HEK293 (cell line): ENCODE results near the gene RFX2.

Experiments used
- CTCF ChIA-PET: fragments of 350-600 bp; formaldehyde crosslinking; extraction: SDS; loops from one replicate; lab custom pipeline; 2021; ENCODE audit warnings: antibody characterized with exemption; lab: Yijun Ruan, JAX
- POLR2A ChIA-PET: fragments of 300-600 bp; formaldehyde crosslinking; extraction: SDS; loops from one replicate; lab custom pipeline; 2020; ENCODE audit warnings: antibody characterized with exemption, inconsistent platforms; lab: Yijun Ruan, JAX
- H3K27ac ChIP-seq: fragments of 200-500 bp; sonication (Bioruptor generic); 2 replicates; pipeline ENCODE4 v1.5.1; 2014; ENCODE audit warnings: low read depth, low read length, control low read depth, inconsistent platforms; ENCODE audit errors: extremely low read depth
- H3K36me3 ChIP-seq, 2 experiments: fragments of 200-500 bp in 1 of 2; sonication (Bioruptor generic) in 1 of 2; 1 replicate in 1 of 2; 2 replicates in 1 of 2; pipeline ENCODE4 v1.5.1; 2014 to 2017; ENCODE audit warnings: inconsistent platforms in 2 of 2, low read length in 2 of 2; ENCODE audit not compliant: control insufficient read depth in 2 of 2, insufficient read depth in 1 of 2
- H3K4me1 ChIP-seq: fragments of 200-500 bp; sonication (Bioruptor generic); 2 replicates; pipeline ENCODE4 v1.5.1; 2014; ENCODE audit warnings: mild to moderate bottlenecking, low read length, inconsistent platforms; ENCODE audit not compliant: control insufficient read depth, insufficient read depth
- H3K4me3 ChIP-seq: 2 replicates; pipeline ENCODE4 v1.5.1; 2011; ENCODE audit warnings: low read depth, mild to moderate bottlenecking, control low read depth, low read length, moderate library complexity
- H3K9me3 ChIP-seq: fragments of 200-500 bp; sonication (Bioruptor generic); 2 replicates; pipeline ENCODE4 v1.5.1; 2014; ENCODE audit warnings: low read depth, low read length, inconsistent platforms; ENCODE audit not compliant: control insufficient read depth, insufficient read depth
- KLF16 ChIP-seq: fragments of 450-650 bp; formaldehyde crosslinking; IDR thresholded peaks from 2 replicates; pipeline ENCODE4 v1.5.1; 2017; ENCODE audit warnings: missing biosample characterization, missing genetic modification characterization
- MZF1 ChIP-seq: fragments of 450-650 bp; formaldehyde crosslinking; IDR thresholded peaks from 2 replicates; pipeline ENCODE4 v1.5.1; 2017; ENCODE audit warnings: missing biosample characterization, missing genetic modification characterization, borderline replicate concordance
- ZBTB1 ChIP-seq: fragments of 450-650 bp; formaldehyde crosslinking; IDR thresholded peaks from 2 replicates; pipeline ENCODE4 v1.5.1; 2016; ENCODE audit warnings: missing biosample characterization, missing genetic modification characterization
- ZEB2 ChIP-seq: fragments of 450-650 bp; formaldehyde crosslinking; IDR thresholded peaks from 2 replicates; pipeline ENCODE4 v1.5.1; 2016; ENCODE audit warnings: missing biosample characterization, missing genetic modification characterization
- ZFP37 ChIP-seq: fragments of 450-650 bp; formaldehyde crosslinking; IDR thresholded peaks from 2 replicates; pipeline ENCODE4 v1.5.1; 2016; ENCODE audit warnings: missing biosample characterization, missing genetic modification characterization
- ZNF114 ChIP-seq: fragments of 450-650 bp; formaldehyde crosslinking; IDR thresholded peaks from 2 replicates; pipeline ENCODE4 v1.5.0; 2017; ENCODE audit warnings: missing biosample characterization, missing genetic modification characterization
- ZNF16 ChIP-seq: fragments of 450-650 bp; formaldehyde crosslinking; IDR thresholded peaks from 2 replicates; pipeline ENCODE4 v1.5.1; 2016; ENCODE audit warnings: low read depth, missing biosample characterization, missing genetic modification characterization
- ZNF211 ChIP-seq: fragments of 450-650 bp; formaldehyde crosslinking; IDR thresholded peaks from 2 replicates; pipeline ENCODE4 v1.5.1; 2016; ENCODE audit warnings: low read depth, missing biosample characterization, missing genetic modification characterization
- ZNF404 ChIP-seq: fragments of 450-650 bp; formaldehyde crosslinking; IDR thresholded peaks from 2 replicates; pipeline ENCODE4 v1.5.1; 2017; ENCODE audit warnings: missing biosample characterization, missing genetic modification characterization
- ZNF621 ChIP-seq: fragments of 450-650 bp; formaldehyde crosslinking; IDR thresholded peaks from 2 replicates; pipeline ENCODE4 v1.5.1; 2017; ENCODE audit warnings: missing biosample characterization, missing genetic modification characterization
- ZNF776 ChIP-seq: fragments of 450-650 bp; formaldehyde crosslinking; IDR thresholded peaks from 2 replicates; pipeline ENCODE4 v1.5.0; 2017; ENCODE audit warnings: missing biosample characterization, missing genetic modification characterization, borderline replicate concordance
- ZNF830 ChIP-seq: fragments of 450-650 bp; IDR thresholded peaks from 2 replicates; pipeline ENCODE4 v1.5.0; 2018; ENCODE audit warnings: missing biosample characterization, missing genetic modification characterization, low read depth, mild to moderate bottlenecking, moderate library complexity
- TF ChIP-seq, protein P1 (sequence below): fragments of 450-650 bp; formaldehyde crosslinking; IDR thresholded peaks from 2 replicates; pipeline ENCODE4 v1.5.1; 2016; ENCODE audit warnings: missing biosample characterization, missing genetic modification characterization
- TF ChIP-seq, protein P2 (sequence below): fragments of 450-650 bp; formaldehyde crosslinking; IDR thresholded peaks from 2 replicates; pipeline ENCODE4 v1.5.1; 2016; ENCODE audit warnings: missing biosample characterization, missing genetic modification characterization, borderline replicate concordance
- TF ChIP-seq, protein P3 (sequence below): fragments of 450-650 bp; formaldehyde crosslinking; IDR thresholded peaks from 2 replicates; pipeline ENCODE4 v1.5.1; 2016; ENCODE audit warnings: missing biosample characterization, missing genetic modification characterization
- TF ChIP-seq, protein P4 (sequence below): fragments of 450-650 bp; formaldehyde crosslinking; IDR thresholded peaks from 2 replicates; pipeline ENCODE4 v1.5.1; 2017; ENCODE audit warnings: missing biosample characterization, missing genetic modification characterization
- TF ChIP-seq, protein P5 (sequence below): fragments of 450-650 bp; formaldehyde crosslinking; IDR thresholded peaks from 2 replicates; pipeline ENCODE4 v1.5.1; 2016; ENCODE audit warnings: missing biosample characterization, missing genetic modification characterization

The RFX2 gene

DNA sequence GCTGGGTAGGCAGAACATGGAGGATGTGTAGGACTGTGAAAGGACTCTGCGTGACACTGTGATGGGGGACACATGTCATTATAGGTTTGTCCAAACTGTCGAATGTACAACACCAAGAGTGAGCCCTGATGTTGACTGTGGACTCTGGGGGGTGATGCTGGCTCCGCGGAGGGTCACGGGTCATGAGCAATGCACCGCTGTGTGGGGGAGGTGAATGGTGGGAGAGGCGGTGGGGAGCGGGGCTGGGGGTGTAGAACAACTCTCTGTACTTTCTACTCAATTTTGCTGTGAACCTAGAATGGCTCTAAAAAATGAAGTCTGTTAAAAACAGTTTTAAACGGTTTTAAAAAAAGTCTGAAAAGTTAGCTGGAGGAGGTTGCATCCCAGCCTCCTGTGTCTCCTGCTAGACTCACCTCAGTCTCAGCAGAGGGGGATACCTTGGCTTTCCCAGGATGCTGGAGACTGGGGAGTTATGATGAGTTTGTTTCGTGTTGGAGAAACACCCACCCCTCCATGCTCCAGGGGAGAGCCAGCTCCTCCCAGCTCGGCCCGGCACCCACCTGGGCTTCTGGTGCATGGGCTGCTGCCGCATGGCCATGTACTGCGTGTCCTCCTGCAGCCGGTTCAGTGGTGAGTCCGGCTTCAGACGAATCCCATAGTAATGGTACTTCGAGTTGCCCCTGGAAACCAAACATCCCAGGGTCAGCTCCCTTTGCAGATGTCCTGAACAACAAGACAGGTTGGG, 97.7 kb downstream of the RFX2 start:
- ChIA-PET CTCF (interaction anchor here (0.6 to 4.0 kb wide), 4 partner anchors 9 to 1930 kb away, joined by 3 to 28 read pairs (median 6); no protein-coding TSS in a partner anchor), POLR2A (interaction anchor here (0.8 kb wide), 1 partner anchor 412 kb away, joined by 3 read pairs; the partner anchor contains the start of gene KHSRP)
- H3K27ac ChIP-seq: no peak overlapping the region
- no peaks in the 10 kb centered on the region for H3K9me3 ChIP-seq
- H3K4me3 ChIP-seq: no peak overlapping the region
- H3K36me3 ChIP-seq: no peaks in the 10 kb centered on the region; a peak in 1 of 3 replicates
- no peaks in the 10 kb centered on the region for H3K4me1 ChIP-seq
- TF ChIP-seq KLF16 (tag by site-specific recombination) (no peak), ZFP37 (tag by site-specific recombination) (no peak), ZNF404 (tag by site-specific recombination) (no peak), MZF1 (tag by site-specific recombination) (no peak), ZNF114 (tag by site-specific recombination) (no peak), ZNF621 (tag by site-specific recombination) (no peak)
- TF ChIP-seq, protein P1, sequence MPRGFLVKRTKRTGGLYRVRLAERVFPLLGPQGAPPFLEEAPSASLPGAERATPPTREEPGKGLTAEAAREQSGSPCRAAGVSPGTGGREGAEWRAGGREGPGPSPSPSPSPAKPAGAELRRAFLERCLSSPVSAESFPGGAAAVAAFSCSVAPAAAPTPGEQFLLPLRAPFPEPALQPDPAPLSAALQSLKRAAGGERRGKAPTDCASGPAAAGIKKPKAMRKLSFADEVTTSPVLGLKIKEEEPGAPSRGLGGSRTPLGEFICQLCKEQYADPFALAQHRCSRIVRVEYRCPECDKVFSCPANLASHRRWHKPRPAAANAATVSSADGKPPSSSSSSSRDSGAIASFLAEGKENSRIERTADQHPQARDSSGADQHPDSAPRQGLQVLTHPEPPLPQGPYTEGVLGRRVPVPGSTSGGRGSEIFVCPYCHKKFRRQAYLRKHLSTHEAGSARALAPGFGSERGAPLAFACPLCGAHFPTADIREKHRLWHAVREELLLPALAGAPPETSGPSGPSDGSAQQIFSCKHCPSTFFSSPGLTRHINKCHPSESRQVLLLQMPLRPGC (tag by site-specific recombination): no peak
- TF ChIP-seq, protein P2, sequence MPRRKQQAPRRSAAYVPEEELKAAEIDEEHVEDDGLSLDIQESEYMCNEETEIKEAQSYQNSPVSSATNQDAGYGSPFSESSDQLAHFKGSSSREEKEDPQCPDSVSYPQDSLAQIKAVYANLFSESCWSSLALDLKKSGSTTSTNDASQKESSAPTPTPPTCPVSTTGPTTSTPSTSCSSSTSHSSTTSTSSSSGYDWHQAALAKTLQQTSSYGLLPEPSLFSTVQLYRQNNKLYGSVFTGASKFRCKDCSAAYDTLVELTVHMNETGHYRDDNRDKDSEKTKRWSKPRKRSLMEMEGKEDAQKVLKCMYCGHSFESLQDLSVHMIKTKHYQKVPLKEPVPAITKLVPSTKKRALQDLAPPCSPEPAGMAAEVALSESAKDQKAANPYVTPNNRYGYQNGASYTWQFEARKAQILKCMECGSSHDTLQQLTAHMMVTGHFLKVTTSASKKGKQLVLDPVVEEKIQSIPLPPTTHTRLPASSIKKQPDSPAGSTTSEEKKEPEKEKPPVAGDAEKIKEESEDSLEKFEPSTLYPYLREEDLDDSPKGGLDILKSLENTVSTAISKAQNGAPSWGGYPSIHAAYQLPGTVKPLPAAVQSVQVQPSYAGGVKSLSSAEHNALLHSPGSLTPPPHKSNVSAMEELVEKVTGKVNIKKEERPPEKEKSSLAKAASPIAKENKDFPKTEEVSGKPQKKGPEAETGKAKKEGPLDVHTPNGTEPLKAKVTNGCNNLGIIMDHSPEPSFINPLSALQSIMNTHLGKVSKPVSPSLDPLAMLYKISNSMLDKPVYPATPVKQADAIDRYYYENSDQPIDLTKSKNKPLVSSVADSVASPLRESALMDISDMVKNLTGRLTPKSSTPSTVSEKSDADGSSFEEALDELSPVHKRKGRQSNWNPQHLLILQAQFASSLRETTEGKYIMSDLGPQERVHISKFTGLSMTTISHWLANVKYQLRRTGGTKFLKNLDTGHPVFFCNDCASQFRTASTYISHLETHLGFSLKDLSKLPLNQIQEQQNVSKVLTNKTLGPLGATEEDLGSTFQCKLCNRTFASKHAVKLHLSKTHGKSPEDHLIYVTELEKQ (tag by site-specific recombination): no peak
- TF ChIP-seq, protein P3, sequence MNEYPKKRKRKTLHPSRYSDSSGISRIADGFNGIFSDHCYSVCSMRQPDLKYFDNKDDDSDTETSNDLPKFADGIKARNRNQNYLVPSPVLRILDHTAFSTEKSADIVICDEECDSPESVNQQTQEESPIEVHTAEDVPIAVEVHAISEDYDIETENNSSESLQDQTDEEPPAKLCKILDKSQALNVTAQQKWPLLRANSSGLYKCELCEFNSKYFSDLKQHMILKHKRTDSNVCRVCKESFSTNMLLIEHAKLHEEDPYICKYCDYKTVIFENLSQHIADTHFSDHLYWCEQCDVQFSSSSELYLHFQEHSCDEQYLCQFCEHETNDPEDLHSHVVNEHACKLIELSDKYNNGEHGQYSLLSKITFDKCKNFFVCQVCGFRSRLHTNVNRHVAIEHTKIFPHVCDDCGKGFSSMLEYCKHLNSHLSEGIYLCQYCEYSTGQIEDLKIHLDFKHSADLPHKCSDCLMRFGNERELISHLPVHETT (tag by site-specific recombination): no peak
- TF ChIP-seq, all 188 proteins: peak for 0

DNA sequence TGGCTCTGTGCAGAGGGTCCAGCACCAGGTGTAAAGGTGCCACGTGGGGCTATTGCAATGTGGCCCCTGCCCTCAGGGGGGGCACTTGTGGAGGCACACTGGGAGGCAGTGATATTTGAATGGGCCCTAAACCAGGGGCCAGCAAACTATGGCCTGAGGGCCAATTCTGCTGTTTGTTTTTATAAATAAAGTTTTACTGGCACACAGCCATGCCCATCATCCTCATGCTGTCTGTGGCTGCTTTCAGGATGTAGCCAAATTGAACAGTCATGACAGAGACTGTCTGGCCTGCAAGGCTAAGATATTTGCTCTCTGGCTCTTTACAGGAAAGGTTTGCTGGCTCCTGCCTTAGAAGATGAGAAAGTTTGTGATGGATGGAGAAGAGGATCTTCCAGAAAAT, 98.5 kb downstream of the RFX2 start:
- H3K4me1 ChIP-seq: no peaks in the 10 kb centered on the region
- POLR2A ChIA-PET: no interaction called here

More for the DNA sequence above, 98.5 kb downstream of the RFX2 start:
- CTCF ChIA-PET: interaction anchor here (4.0 kb wide), 1 partner anchor 10 kb away, joined by 28 read pairs; no protein-coding TSS in a partner anchor
- no peak for TF ChIP-seq ZNF776 (tag by site-specific recombination)
- TF ChIP-seq ZNF830: no peak
- TF ChIP-seq, protein P4, sequence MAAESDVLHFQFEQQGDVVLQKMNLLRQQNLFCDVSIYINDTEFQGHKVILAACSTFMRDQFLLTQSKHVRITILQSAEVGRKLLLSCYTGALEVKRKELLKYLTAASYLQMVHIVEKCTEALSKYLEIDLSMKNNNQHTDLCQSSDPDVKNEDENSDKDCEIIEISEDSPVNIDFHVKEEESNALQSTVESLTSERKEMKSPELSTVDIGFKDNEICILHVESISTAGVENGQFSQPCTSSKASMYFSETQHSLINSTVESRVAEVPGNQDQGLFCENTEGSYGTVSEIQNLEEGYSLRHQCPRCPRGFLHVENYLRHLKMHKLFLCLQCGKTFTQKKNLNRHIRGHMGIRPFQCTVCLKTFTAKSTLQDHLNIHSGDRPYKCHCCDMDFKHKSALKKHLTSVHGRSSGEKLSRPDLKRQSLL: no peak
- TF ChIP-seq ZNF16 (tag by site-specific recombination): no peak
- no peak for TF ChIP-seq ZEB2 (tag by site-specific recombination)
- TF ChIP-seq, protein P5, sequence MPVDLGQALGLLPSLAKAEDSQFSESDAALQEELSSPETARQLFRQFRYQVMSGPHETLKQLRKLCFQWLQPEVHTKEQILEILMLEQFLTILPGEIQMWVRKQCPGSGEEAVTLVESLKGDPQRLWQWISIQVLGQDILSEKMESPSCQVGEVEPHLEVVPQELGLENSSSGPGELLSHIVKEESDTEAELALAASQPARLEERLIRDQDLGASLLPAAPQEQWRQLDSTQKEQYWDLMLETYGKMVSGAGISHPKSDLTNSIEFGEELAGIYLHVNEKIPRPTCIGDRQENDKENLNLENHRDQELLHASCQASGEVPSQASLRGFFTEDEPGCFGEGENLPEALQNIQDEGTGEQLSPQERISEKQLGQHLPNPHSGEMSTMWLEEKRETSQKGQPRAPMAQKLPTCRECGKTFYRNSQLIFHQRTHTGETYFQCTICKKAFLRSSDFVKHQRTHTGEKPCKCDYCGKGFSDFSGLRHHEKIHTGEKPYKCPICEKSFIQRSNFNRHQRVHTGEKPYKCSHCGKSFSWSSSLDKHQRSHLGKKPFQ (tag by site-specific recombination): no peak
- TF ChIP-seq ZNF211: no peak
- no peak for TF ChIP-seq ZBTB1 (tag by site-specific recombination)
- TF ChIP-seq ZNF114 (tag by site-specific recombination): no peak
- Histone ChIP-seq H3K36me3 (no peaks in the 10 kb centered on the region; a peak in 1 of 3 replicates), H3K27ac (no peak overlapping the region), H3K9me3 (no peaks in the 10 kb centered on the region), H3K4me3 (no peak overlapping the region)
